Neural cell (in vitro differentiated cells): ENCODE results near the gene TSFM. TPM values are rescaled to one million over a fixed set of nuclear protein-coding genes. Genes with fewer than 3 reads are reported as not detected.

Source experiments
- H2AFZ ChIP-seq: fragments of 200-600, 300-800 bp; sonication (generic), shearing (Covaris generic); 2 replicates; pipeline ENCODE4 v1.6.0; 2014; ENCODE audit warnings: low read depth, mild to moderate bottlenecking, antibody characterized with exemption, low read length, moderate library complexity
- H3F3A ChIP-seq: fragments of 200-600 bp; shearing (Covaris generic); 2 replicates; pipeline ENCODE4 v1.6.1; 2016; ENCODE audit warnings: mild to moderate bottlenecking, moderate library complexity, mixed read lengths, antibody characterized with exemption, low read length; ENCODE audit not compliant: insufficient read depth, poor library complexity, severe bottlenecking
- H3K27ac ChIP-seq: fragments of 200-600, 300-800 bp; sonication (generic), shearing (Covaris generic); 2 replicates; pipeline ENCODE4 v1.5.1; 2014; ENCODE audit warnings: mild to moderate bottlenecking, low read length, moderate library complexity
- H3K27me3 ChIP-seq: fragments of 300-800, 200-600 bp; sonication (generic), shearing (Covaris generic); 2 replicates; pipeline ENCODE4 v1.6.0; 2014; ENCODE audit warnings: mild to moderate bottlenecking, low read depth, low read length, moderate library complexity; ENCODE audit not compliant: insufficient read depth
- H3K36me3 ChIP-seq: fragments of 300-800, 200-600 bp; sonication (generic), shearing (Covaris generic); 2 replicates; pipeline ENCODE4 v1.5.1; 2014; ENCODE audit warnings: mild to moderate bottlenecking, antibody characterized with exemption, low read length, moderate library complexity; ENCODE audit not compliant: insufficient read depth
- H3K4me2 ChIP-seq: fragments of 300-800, 200-600 bp; sonication (generic), shearing (Covaris generic); 2 replicates; pipeline ENCODE4 v1.6.0; 2014; ENCODE audit warnings: mild to moderate bottlenecking, low read length
- H3K4me3 ChIP-seq: fragments of 300-800, 200-600 bp; sonication (generic), shearing (Covaris generic); 2 replicates; pipeline ENCODE4 v1.5.1; 2014; ENCODE audit warnings: mild to moderate bottlenecking, low read length, moderate library complexity
- H3K79me2 ChIP-seq: fragments of 200-600 bp; shearing (Covaris generic); replicated peaks from 2 replicates; pipeline ENCODE4 v1.6.0; 2014; ENCODE audit warnings: mild to moderate bottlenecking, low read length, moderate library complexity; ENCODE audit not compliant: insufficient read depth
- H3K9ac ChIP-seq: fragments of 300-800, 200-600 bp; sonication (generic), shearing (Covaris generic); 2 replicates; pipeline ENCODE4 v1.6.1; 2016; ENCODE audit warnings: mild to moderate bottlenecking, low read length, mixed read lengths
- H3K9me2 ChIP-seq: fragments of 200-600 bp; shearing (Covaris generic); 2 replicates; pipeline ENCODE4 v1.6.1; 2016; ENCODE audit warnings: mild to moderate bottlenecking, low read length, mixed read lengths; ENCODE audit not compliant: insufficient read depth
- H3K9me3 ChIP-seq: fragments of 200-600, 300-800 bp; sonication (generic), shearing (Covaris generic); 2 replicates; pipeline ENCODE4 v1.6.1; 2016; ENCODE audit warnings: mild to moderate bottlenecking, mixed run types, low read length, moderate library complexity, mixed read lengths
- H4K20me1 ChIP-seq: fragments of 200-600 bp; shearing (Covaris generic); 2 replicates; pipeline ENCODE4 v1.6.1; 2016; ENCODE audit warnings: mild to moderate bottlenecking, mixed run types; ENCODE audit not compliant: insufficient read depth
- EP300 ChIP-seq: fragments of 450-650 bp; conservative IDR thresholded peaks from 2 replicates; pipeline ENCODE4 v1.6.1; 2014; ENCODE audit warnings: antibody characterized with exemption, mild to moderate bottlenecking, moderate library complexity; ENCODE audit not compliant: poor library complexity, severe bottlenecking
- EZH2 ChIP-seq: fragments of 200-600, 300-800 bp; shearing (Covaris generic), sonication (generic); IDR thresholded peaks from 2 replicates; pipeline ENCODE4 v1.6.1; 2014; ENCODE audit warnings: antibody characterized with exemption, low read length, borderline replicate concordance, mild to moderate bottlenecking; ENCODE audit not compliant: insufficient read depth, poor library complexity, severe bottlenecking
- MXI1 ChIP-seq: fragments of 450-650 bp; conservative IDR thresholded peaks from 2 replicates; pipeline ENCODE4 v1.6.1; 2014; ENCODE audit warnings: antibody characterized with exemption, mild to moderate bottlenecking; ENCODE audit not compliant: poor library complexity, severe bottlenecking
- POLR2AphosphoS5 ChIP-seq: IDR thresholded peaks from 2 replicates; pipeline ENCODE4 v1.6.1; 2012
- RAD21 ChIP-seq: fragments of 450-650 bp; conservative IDR thresholded peaks from 2 replicates; pipeline ENCODE4 v1.6.1; 2014; ENCODE audit warnings: antibody characterized with exemption, mild to moderate bottlenecking, moderate library complexity
- REST ChIP-seq: IDR thresholded peaks from 2 replicates; pipeline ENCODE4 v1.6.1; 2012; ENCODE audit warnings: borderline replicate concordance
- SMC3 ChIP-seq: fragments of 450-650 bp; conservative IDR thresholded peaks from 2 replicates; pipeline ENCODE4 v1.6.1; 2014; ENCODE audit warnings: antibody characterized with exemption, mild to moderate bottlenecking, moderate library complexity; ENCODE audit not compliant: poor library complexity
- TAF1 ChIP-seq: IDR thresholded peaks from 2 replicates; pipeline ENCODE4 v1.6.1; 2012; ENCODE audit warnings: low read depth
- polyA plus RNA-seq: library from polyadenylated mRNA; depleted of rRNA; stranded (reverse); fragments of >200 nt; gene quantifications from 2 replicates; pipeline ENCODE4 v1.2.3, GENCODE V29; 2014
- TF ChIP-seq, protein P1 (sequence below): fragments of 450-650 bp; IDR thresholded peaks from 2 replicates; pipeline ENCODE4 v1.5.1; 2014; ENCODE audit warnings: antibody characterized with exemption, mild to moderate bottlenecking, moderate library complexity; ENCODE audit not compliant: poor library complexity, severe bottlenecking

The TSFM gene
- polyA plus RNA-seq, 1 donor from 2014 or later = 37.8 TPM

GRCh38 chr12:57739387-57739786 is 43.2 kb upstream of the TSFM start:
- TF ChIP-seq MXI1 (no peak), POLR2AphosphoS5 (no peak), RAD21 (no peak), EP300 (no peak), TAF1 (no peak), SMC3 (no peak), EZH2 (no peak), REST (no peak)
- TF ChIP-seq, protein P1, sequence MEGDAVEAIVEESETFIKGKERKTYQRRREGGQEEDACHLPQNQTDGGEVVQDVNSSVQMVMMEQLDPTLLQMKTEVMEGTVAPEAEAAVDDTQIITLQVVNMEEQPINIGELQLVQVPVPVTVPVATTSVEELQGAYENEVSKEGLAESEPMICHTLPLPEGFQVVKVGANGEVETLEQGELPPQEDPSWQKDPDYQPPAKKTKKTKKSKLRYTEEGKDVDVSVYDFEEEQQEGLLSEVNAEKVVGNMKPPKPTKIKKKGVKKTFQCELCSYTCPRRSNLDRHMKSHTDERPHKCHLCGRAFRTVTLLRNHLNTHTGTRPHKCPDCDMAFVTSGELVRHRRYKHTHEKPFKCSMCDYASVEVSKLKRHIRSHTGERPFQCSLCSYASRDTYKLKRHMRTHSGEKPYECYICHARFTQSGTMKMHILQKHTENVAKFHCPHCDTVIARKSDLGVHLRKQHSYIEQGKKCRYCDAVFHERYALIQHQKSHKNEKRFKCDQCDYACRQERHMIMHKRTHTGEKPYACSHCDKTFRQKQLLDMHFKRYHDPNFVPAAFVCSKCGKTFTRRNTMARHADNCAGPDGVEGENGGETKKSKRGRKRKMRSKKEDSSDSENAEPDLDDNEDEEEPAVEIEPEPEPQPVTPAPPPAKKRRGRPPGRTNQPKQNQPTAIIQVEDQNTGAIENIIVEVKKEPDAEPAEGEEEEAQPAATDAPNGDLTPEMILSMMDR = no peak
- H3K79me2 ChIP-seq = no peaks in the 10 kb centered on the region
- H4K20me1 ChIP-seq = peaks cover 20% of the 10 kb centered on the region
- peaks cover 36% of the 10 kb centered on the region for H3K27me3 ChIP-seq
- no peak overlapping the region for H2AFZ ChIP-seq
- H3F3A ChIP-seq = no peaks in the 10 kb centered on the region
- H3K36me3 ChIP-seq = peaks cover 4% of the 10 kb centered on the region
- H3K9me3 ChIP-seq = no peaks in the 10 kb centered on the region
- no peaks in the 10 kb centered on the region for H3K9me2 ChIP-seq
- peak overlapping the region; percentile 88 for H3K4me3 ChIP-seq
- H3K27ac ChIP-seq = no peak overlapping the region
- H3K9ac ChIP-seq = peak overlapping the region; percentile 95
- no peak overlapping the region for H3K4me2 ChIP-seq

GRCh38 chr12:57739914-57740538 is 42.6 kb upstream of the TSFM start:
- peaks cover 30% of the 10 kb centered on the region for H3K27me3 ChIP-seq
- H3K4me2 ChIP-seq = no peak overlapping the region
- no peak overlapping the region for H3K27ac ChIP-seq
- peak overlapping the region; percentile 88 for H3K4me3 ChIP-seq
- H3K9me3 ChIP-seq = no peaks in the 10 kb centered on the region
- no peaks in the 10 kb centered on the region for H3K36me3 ChIP-seq
- no peak overlapping the region for H2AFZ ChIP-seq
- peak overlapping the region; percentile 31 for H3K9ac ChIP-seq
- peaks cover 20% of the 10 kb centered on the region for H4K20me1 ChIP-seq
- TF ChIP-seq MXI1 (no peak), SMC3 (no peak), REST (no peak), TAF1 (no peak)
- TF ChIP-seq, protein P1 = no peak
- no peaks in the 10 kb centered on the region for H3K79me2 ChIP-seq
- no peaks in the 10 kb centered on the region for H3F3A ChIP-seq
- H3K9me2 ChIP-seq = no peaks in the 10 kb centered on the region
